Activated CD8-positive, alpha-beta memory T cell treated with anti-CD3 and anti-CD28 coated beads for 4 hours (primary cell): ENCODE measurements around the gene GDF15.
"Not testable (repeated sequence)": the region's sequence is repeated elsewhere in the genome, so short reads cannot be mapped to it uniquely, and the experiment has no call there.

Source experiments
- DNase-seq, 2 donors: peaks; one replicate each; pipeline ENCODE4 v3.0.0-alpha.2; 2020; ENCODE audit warnings: low read depth in 2 of 2

GDF15 gene

GRCh38 chr19:18363787-18364186 is 22.2 kb upstream of the GDF15 start:
- DNase-seq, result no peak

GRCh38 chr19:18364277-18364825 is 21.6 kb upstream of the GDF15 start:
- not testable (repeated sequence) for DNase-seq

- no peak for DNase-seq
Observed at GRCh38 chr19:18364826-18365528, 21.0 kb upstream of the GDF15 start.

- no peak for DNase-seq
Observed at GRCh38 chr19:18366021-18366435, 19.9 kb upstream of the GDF15 start.

GRCh38 chr19:18368504-18369222 is 17.3 kb upstream of the GDF15 start:
- no peak for DNase-seq

- DNase-seq, result no peak
Observed at GRCh38 chr19:18373407-18373891, 12.5 kb upstream of the GDF15 start.

- DNase-seq, result peak; percentile 39 to 41
Observed at GRCh38 chr19:18373892-18374629, 11.9 kb upstream of the GDF15 start.

GRCh38 chr19:18377026-18377425 is 8.9 kb upstream of the GDF15 start:
- DNase-seq, result no peak

GRCh38 chr19:18379803-18380747 is 5.9 kb upstream of the GDF15 start:
- no peak for DNase-seq

- DNase-seq, result no peak
Observed at GRCh38 chr19:18380843-18381242, 5.1 kb upstream of the GDF15 start.

GRCh38 chr19:18383622-18384021 is 2.3 kb upstream of the GDF15 start:
- DNase-seq, result not testable (repeated sequence)

GRCh38 chr19:18384775-18385174 is 1.2 kb upstream of the GDF15 start:
- DNase-seq, result no peak

- no peak for DNase-seq
Observed at GRCh38 chr19:18385359-18385674, 641 bp upstream of the GDF15 start.

GRCh38 chr19:18386543-18387271 is 749 bp downstream of the GDF15 start:
- no peak for DNase-seq

GRCh38 chr19:18388100-18388959 is 2.4 kb downstream of the GDF15 start:
- peak; percentile 37 to 54 for DNase-seq

- no peak for DNase-seq
Observed at GRCh38 chr19:18388960-18389725, 3.2 kb downstream of the GDF15 start.

GRCh38 chr19:18389726-18390064 is 3.7 kb downstream of the GDF15 start:
- no peak for DNase-seq

- no peak for DNase-seq
Observed at GRCh38 chr19:18390065-18390907, 4.3 kb downstream of the GDF15 start.
